Upper lobe of left lung (tissue), 6 donors: Measurements from ENCODE around the gene AGK. TPM values are rescaled to one million over a fixed set of nuclear protein-coding genes. Genes with fewer than 3 reads are reported as not detected.

Experiments
- ATAC-seq, 2 donors: fragments of 200-7000 bp; cut with Tn5 transposase; one replicate each; pipeline ENCODE4 v1.9.1; 2022; ENCODE audit warnings: mild to moderate bottlenecking in 2 of 2, moderate library complexity in 2 of 2; ENCODE audit not compliant: low FRiP score in 2 of 2
- DNase-seq, 2 donors: peaks; one replicate each; pipeline ENCODE4 v3.0.0-alpha.2; 2019 to 2020
- H3K27ac ChIP-seq, 4 donors: fragments of 200-600 bp; sonication (generic); one replicate each; pipeline ENCODE4 v1.5.1; 2016 to 2019
- H3K27me3 ChIP-seq, 4 donors: fragments of 200-600 bp; sonication (generic); one replicate each; pipeline ENCODE4 v1.5.1; 2017 to 2019
- H3K36me3 ChIP-seq, 4 donors: fragments of 200-600 bp; sonication (generic); one replicate each; pipeline ENCODE4 v1.5.1; 2016 to 2019
- H3K4me1 ChIP-seq, 4 donors: fragments of 200-600 bp; sonication (generic); one replicate each; pipeline ENCODE4 v1.5.1; 2018 to 2019
- H3K4me3 ChIP-seq, 4 donors: fragments of 200-600 bp; sonication (generic); one replicate each; pipeline ENCODE4 v1.5.1; 2017 to 2019; ENCODE audit warnings: mild to moderate bottlenecking in 2 of 4, moderate library complexity in 1 of 4
- H3K9me3 ChIP-seq, 4 donors: fragments of 200-600 bp; sonication (generic); one replicate each; pipeline ENCODE4 v1.5.1; 2018 to 2019
- CTCF ChIP-seq, 6 experiments: fragments of 450-650 bp in 4 of 6; fragments of 200-600 bp in 2 of 6; sonication (generic) in 2 of 6; IDR thresholded peaks; one replicate each; pipeline ENCODE4 v1.5.1; 2016 to 2019; ENCODE audit warnings: antibody characterized with exemption in 6 of 6
- EP300 ChIP-seq, 4 donors: sonication (generic); formaldehyde crosslinking; IDR thresholded peaks; one replicate each; pipeline ENCODE4 v1.5.1; 2017; ENCODE audit warnings: antibody characterized with exemption in 4 of 4, control low read depth in 2 of 4
- POLR2A ChIP-seq, 4 donors: fragments of 450-650 bp; IDR thresholded peaks; one replicate each; pipeline ENCODE4 v1.5.1; 2016 to 2017; ENCODE audit warnings: antibody characterized with exemption in 4 of 4, mild to moderate bottlenecking in 2 of 4
- POLR2AphosphoS5 ChIP-seq, 2 donors: sonication (generic); formaldehyde crosslinking; IDR thresholded peaks; one replicate each; pipeline ENCODE4 v1.5.1; 2017; ENCODE audit warnings: antibody characterized with exemption in 2 of 2
- WGBS, 2 donors: methylation state at CpG; one replicate each; pipeline ENCODE4 v1.1.5; 2017 to 2018; 5-methylcytosine and 5-hydroxymethylcytosine counted together
- total RNA-seq, 6 donors: library from RNA; depleted of rRNA in 4 of 6; stranded (reverse); fragments of >200 nt in 4 of 6; gene quantifications; one replicate each; pipeline versions ENCODE4 v1.1.0 to v1.2.1, GENCODE V29; 2016 to 2021
- donor health status: DM: no; HTN: no; CAD: no; lungs with moderate emphysema.
- donor health status: DM: no; HTN: yes; CAD: no; lungs with severe emphysema.

AGK gene
- total RNA-seq, 6 donors from 2014 or later: 11.5 to 51.3 (median 22.3) TPM

- H3K4me1 ChIP-seq: no peaks in the 10 kb centered on the region
- H3K27me3 ChIP-seq: no peaks in the 10 kb centered on the region
- TF ChIP-seq POLR2A (IDR thresholded peaks at IDR 0.05) (no peak), POLR2AphosphoS5 (IDR thresholded peaks at IDR 0.05) (no peak), CTCF (IDR thresholded peaks at IDR 0.05) (no peak), EP300 (IDR thresholded peaks at IDR 0.05) (no peak)
- H3K4me3 ChIP-seq: no peak overlapping the region
- no peak overlapping the region for H3K27ac ChIP-seq
- H3K36me3 ChIP-seq: peaks cover under 1 to 30% (median 5%) of the 10 kb centered on the region in 4 donors
- ATAC-seq (no peak), DNase-seq (no peak)
- no peaks in the 10 kb centered on the region for H3K9me3 ChIP-seq
Observed at GRCh38 chr7:141617280-141617679, 66.1 kb downstream of the AGK start.

GRCh38 chr7:141619745-141620144, 68.5 kb downstream of the AGK start:
- Histone ChIP-seq H3K4me1 (no peaks in the 10 kb centered on the region), H3K36me3 (peaks cover 0 to 39% (median 18%) of the 10 kb centered on the region in 4 donors), H3K9me3 (no peaks in the 10 kb centered on the region), H3K4me3 (no peak overlapping the region), H3K27me3 (no peaks in the 10 kb centered on the region), H3K27ac (no peak overlapping the region)
- WGBS, 2 donors: 80% methylated on average over 4 of the region's 4 CpGs
- DNase-seq (no peak), ATAC-seq (no peak)
- TF ChIP-seq CTCF (IDR thresholded peaks at IDR 0.05): no peak

GRCh38 chr7:141624763-141625162, 73.6 kb downstream of the AGK start:
- Histone ChIP-seq H3K36me3 (peaks cover 0 to 40% (median 18%) of the 10 kb centered on the region in 4 donors), H3K4me1 (no peaks in the 10 kb centered on the region), H3K9me3 (no peaks in the 10 kb centered on the region), H3K4me3 (no peak overlapping the region), H3K27ac (no peak overlapping the region), H3K27me3 (no peaks in the 10 kb centered on the region)
- no peak for DNase-seq
- no peak for ATAC-seq
- 100% methylated on average over 1 of the region's 1 CpG for WGBS, 2 donors
- TF ChIP-seq EP300 (IDR thresholded peaks at IDR 0.05) (no peak), POLR2AphosphoS5 (IDR thresholded peaks at IDR 0.05) (no peak), POLR2A (IDR thresholded peaks at IDR 0.05) (no peak), CTCF (IDR thresholded peaks at IDR 0.05) (no peak)

GRCh38 chr7:141630621-141631020, 79.4 kb downstream of the AGK start:
- ATAC-seq: no peak
- no peaks in the 10 kb centered on the region for H3K4me1 ChIP-seq
- H3K4me3 ChIP-seq: no peak overlapping the region
- no peaks in the 10 kb centered on the region for H3K27me3 ChIP-seq
- H3K9me3 ChIP-seq: no peaks in the 10 kb centered on the region
- no peak for TF ChIP-seq POLR2AphosphoS5 (IDR thresholded peaks at IDR 0.05)
- no peak for TF ChIP-seq POLR2A (IDR thresholded peaks at IDR 0.05)
- no peak for TF ChIP-seq CTCF (IDR thresholded peaks at IDR 0.05)
- TF ChIP-seq EP300 (IDR thresholded peaks at IDR 0.05): no peak
- no peak for DNase-seq
- H3K27ac ChIP-seq: no peak overlapping the region
- peaks cover 0 to 9% (median 0%) of the 10 kb centered on the region in 4 donors for H3K36me3 ChIP-seq
- WGBS, 2 donors: 91 to 97% methylated on average over 4 of the region's 4 CpGs

- H3K9me3 ChIP-seq: no peaks in the 10 kb centered on the region
- no peak for DNase-seq
- no peak for TF ChIP-seq POLR2AphosphoS5 (IDR thresholded peaks at IDR 0.05)
- no peak for TF ChIP-seq POLR2A (IDR thresholded peaks at IDR 0.05)
- no peak overlapping the region for H3K27ac ChIP-seq
- H3K27me3 ChIP-seq: no peaks in the 10 kb centered on the region
- no peak for ATAC-seq
- H3K4me3 ChIP-seq: no peak overlapping the region
- 91 to 100% methylated on average over 2 of the region's 2 CpGs for WGBS, 2 donors
- H3K36me3 ChIP-seq: peaks cover 0 to 9% (median 0%) of the 10 kb centered on the region in 4 donors
- H3K4me1 ChIP-seq: no peaks in the 10 kb centered on the region
Observed at GRCh38 chr7:141631525-141631924, 80.3 kb downstream of the AGK start.
